C4-2B (cell line): ENCODE results near the gene DHX15.

ENCODE experiments used
- H3K27ac ChIP-seq: fragments of 450-650 bp; 2 replicates; pipeline ENCODE4 v1.5.1; 2017
- CTCF ChIP-seq: fragments of 450-650 bp; conservative IDR thresholded peaks from 2 replicates; pipeline ENCODE4 v1.5.1; 2017; ENCODE audit warnings: mild to moderate bottlenecking
- ZFX ChIP-seq: fragments of 450-650 bp; IDR thresholded peaks from 2 replicates; pipeline ENCODE4 v1.6.1; 2017

Gene DHX15

GRCh38 chr4:24583451-24584210, 723 bp downstream of the DHX15 start:
- peak overlapping the region; percentile 99 for H3K27ac ChIP-seq
- TF ChIP-seq CTCF, result no peak
- peak; percentile 73 for TF ChIP-seq ZFX

- no peak overlapping the region; the same call in 1 of the 2 replicates for H3K27ac ChIP-seq
- no peak for TF ChIP-seq ZFX
- TF ChIP-seq CTCF, result no peak
Observed at GRCh38 chr4:24582235-24582832, 2.0 kb downstream of the DHX15 start.

- no peak overlapping the region for H3K27ac ChIP-seq
- no peak for TF ChIP-seq ZFX
Observed at GRCh38 chr4:24578364-24578763, 6.0 kb downstream of the DHX15 start.

- H3K27ac ChIP-seq, result no peak overlapping the region
- no peak for TF ChIP-seq CTCF
- no peak for TF ChIP-seq ZFX
Observed at GRCh38 chr4:24576276-24576675, 8.1 kb downstream of the DHX15 start.

- TF ChIP-seq CTCF (no peak), ZFX (no peak)
- no peak overlapping the region for H3K27ac ChIP-seq
Observed at GRCh38 chr4:24574236-24574635, 10.1 kb downstream of the DHX15 start.

- H3K27ac ChIP-seq, result no peak overlapping the region
- TF ChIP-seq CTCF, result no peak
- TF ChIP-seq ZFX, result no peak
Observed at GRCh38 chr4:24573582-24573981, 10.8 kb downstream of the DHX15 start.

- no peak overlapping the region for H3K27ac ChIP-seq
- TF ChIP-seq CTCF, result no peak
- no peak for TF ChIP-seq ZFX
Observed at GRCh38 chr4:24570574-24571236, 13.6 kb downstream of the DHX15 start.
